Breast epithelium (tissue), 3 donors: Measurements from ENCODE around the gene UBXN11.

Experiments
- CTCF ChIP-seq, 3 donors: fragments of 450-650 bp; IDR thresholded peaks; one replicate each; pipeline ENCODE4 v1.5.1; 2016 to 2017; ENCODE audit warnings: antibody characterized with exemption in 3 of 3, mild to moderate bottlenecking in 3 of 3, moderate library complexity in 3 of 3
- POLR2A ChIP-seq: fragments of 450-650 bp; IDR thresholded peaks from one replicate; pipeline ENCODE4 v1.6.1; 2016; ENCODE audit warnings: antibody characterized with exemption, mild to moderate bottlenecking, moderate library complexity
- POLR2AphosphoS5 ChIP-seq, 3 donors: sonication (generic); formaldehyde crosslinking; IDR thresholded peaks; one replicate each; pipeline ENCODE4 v1.6.1; 2017; ENCODE audit warnings: antibody characterized with exemption in 3 of 3

GRCh38 chr1:26234644-26235370 lies 71.6 kb downstream of the UBXN11 start:
- TF ChIP-seq CTCF (IDR thresholded peaks at IDR 0.05) (no peak), POLR2AphosphoS5 (IDR thresholded peaks at IDR 0.05) (no peak), POLR2A (no peak)
